CD4-positive, alpha-beta T cell (primary cell): Measurements from ENCODE around the gene PWWP2B. TPM values are rescaled to one million over a fixed set of nuclear protein-coding genes. Genes with fewer than 3 reads are reported as not detected.

ENCODE experiments used
- ATAC-seq: fragments of 200-7000 bp; cut with Tn5 transposase; one replicate; pipeline ENCODE4 v1.10.0; 2022; ENCODE audit warnings: mild to moderate bottlenecking; ENCODE audit not compliant: poor library complexity
- CTCF ChIA-PET: fragments of 350-600 bp; sonication (Branson Sonifier 250); formaldehyde crosslinking; loops from one replicate; lab custom pipeline; 2021; ENCODE audit warnings: antibody characterized with exemption, inconsistent platforms; lab: Charles Lee
- POLR2A ChIA-PET: fragments of 350-600 bp; sonication (Branson Sonifier 250); formaldehyde crosslinking; loops from one replicate; lab custom pipeline; 2021; ENCODE audit warnings: antibody characterized with exemption, inconsistent platforms; lab: Charles Lee
- DNase-seq, 14 experiments: peaks; one replicate each; pipeline ENCODE4 v3.0.0-alpha.2; 2013 to 2020; ENCODE audit warnings: mixed read lengths in 2 of 14
- H3K27ac ChIP-seq, 2 donors: one replicate each; pipeline versions ENCODE4 v1.5.1 to v1.7.0; 2013; ENCODE audit warnings: low read length in 2 of 2, low read depth in 1 of 2, mild to moderate bottlenecking in 1 of 2
- H3K27me3 ChIP-seq, 2 experiments: 1 replicate in 1 of 2; 2 replicates in 1 of 2; pipeline versions ENCODE4 v1.6.1 to v1.7.0; 2013; ENCODE audit warnings: low read length in 2 of 2, control low read depth in 1 of 2, mild to moderate bottlenecking in 1 of 2, moderate library complexity in 1 of 2; ENCODE audit not compliant: insufficient read depth in 2 of 2, control insufficient read depth in 1 of 2
- H3K36me3 ChIP-seq: one replicate; pipeline ENCODE4 v1.6.1; 2013; ENCODE audit warnings: low read length, control low read depth; ENCODE audit not compliant: insufficient read depth
- H3K4me1 ChIP-seq: one replicate; pipeline ENCODE4 v1.6.1; 2013; ENCODE audit warnings: low read length, control low read depth; ENCODE audit not compliant: insufficient read depth
- H3K4me3 ChIP-seq: one replicate; pipeline ENCODE4 v1.5.1; 2013; ENCODE audit warnings: mild to moderate bottlenecking, low read length, moderate library complexity
- H3K9me3 ChIP-seq, 2 experiments: 1 replicate in 1 of 2; 2 replicates in 1 of 2; pipeline versions ENCODE4 v1.6.1 to v1.7.0; 2013; ENCODE audit warnings: low read length in 2 of 2, mild to moderate bottlenecking in 2 of 2, control low read depth in 1 of 2, moderate library complexity in 1 of 2; ENCODE audit not compliant: control insufficient read depth in 1 of 2, insufficient read depth in 1 of 2
- H3K27ac Mint-ChIP-seq: one replicate; pipeline ENCODE4 v1.8.0; 2020; ENCODE audit warnings: mixed read lengths
- H3K27me3 Mint-ChIP-seq: one replicate; pipeline ENCODE4 v1.8.0; 2021; ENCODE audit warnings: mixed read lengths
- H3K36me3 Mint-ChIP-seq: one replicate; pipeline ENCODE4 v1.8.0; 2021; ENCODE audit warnings: low read depth, mixed read lengths
- H3K4me1 Mint-ChIP-seq: one replicate; pipeline ENCODE4 v1.8.0; 2021; ENCODE audit warnings: low read depth, mixed read lengths
- H3K4me3 Mint-ChIP-seq: one replicate; pipeline ENCODE4 v1.8.0; 2020; ENCODE audit warnings: mild to moderate bottlenecking, mixed read lengths
- H3K9me3 Mint-ChIP-seq: one replicate; pipeline ENCODE4 v1.8.0; 2020; ENCODE audit warnings: mixed read lengths
- CTCF ChIP-seq: fragments of 200-600 bp; IDR thresholded peaks from one replicate; pipeline ENCODE4 v1.8.0; 2022; ENCODE audit warnings: antibody characterized with exemption, mild to moderate bottlenecking
- intact Hi-C, 2 experiments: fragments of 100-400 bp; cut with DNase I in 1 of 2; cut with micrococcal nuclease in 1 of 2; formaldehyde crosslinking; loops; one replicate each; pipeline versions ENCODE4 v1.15.1 to v1.9.0; 2023 to 2025; cut with DNase I, micrococcal nuclease
- total RNA-seq, 174 experiments: library from RNA in 2 of 174; stranded (reverse) in 2 of 174; gene quantifications; one replicate each; pipeline ENCODE4 v1.2.3 and lab custom pipeline; 2021 to 2026

PWWP2B gene
- total RNA-seq, 2 experiments from 2014 or later = 19.2 to 19.6 TPM

- no peak overlapping the region for H3K4me3 ChIP-seq
- Mint-ChIP-seq H3K9me3 (no peaks in the 10 kb centered on the region), H3K4me1 (peaks cover 16% of the 10 kb centered on the region), H3K27ac (no peak overlapping the region), H3K36me3 (peaks cover 13% of the 10 kb centered on the region), H3K4me3 (no peak overlapping the region), H3K27me3 (no peaks in the 10 kb centered on the region)
- intact Hi-C loops = no loop called here
- H3K27ac ChIP-seq = no peak overlapping the region
- peaks cover 8% of the 10 kb centered on the region for H3K36me3 ChIP-seq
- ChIA-PET CTCF (no interaction called here), POLR2A (no interaction called here)
- H3K9me3 ChIP-seq = no peaks in the 10 kb centered on the region
- ATAC-seq (no peak), DNase-seq (no peak)
- peaks cover 22% of the 10 kb centered on the region for H3K4me1 ChIP-seq
- no peaks in the 10 kb centered on the region for H3K27me3 ChIP-seq
- no peak for TF ChIP-seq CTCF
Measured at GRCh38 chr10:132406750-132407149, 9.8 kb downstream of the PWWP2B start.

- Histone ChIP-seq H3K36me3 (peaks cover 8% of the 10 kb centered on the region), H3K27ac (no peak overlapping the region), H3K9me3 (no peaks in the 10 kb centered on the region), H3K4me1 (peaks cover 21% of the 10 kb centered on the region), H3K27me3 (no peaks in the 10 kb centered on the region), H3K4me3 (no peak overlapping the region)
- H3K4me3 Mint-ChIP-seq = no peak overlapping the region
- H3K27ac Mint-ChIP-seq = no peak overlapping the region
- H3K4me1 Mint-ChIP-seq = peaks cover 16% of the 10 kb centered on the region
- TF ChIP-seq CTCF = no peak
- ATAC-seq (no peak), DNase-seq (no peak)
- no peaks in the 10 kb centered on the region for H3K9me3 Mint-ChIP-seq
- CTCF ChIA-PET = no interaction called here
- intact Hi-C loops = no loop called here
- POLR2A ChIA-PET = no interaction called here
- no peaks in the 10 kb centered on the region for H3K27me3 Mint-ChIP-seq
- H3K36me3 Mint-ChIP-seq = peaks cover 13% of the 10 kb centered on the region
Measured at GRCh38 chr10:132407243-132407746, 10.3 kb downstream of the PWWP2B start.

GRCh38 chr10:132407846-132408278 lies 10.9 kb downstream of the PWWP2B start:
- Mint-ChIP-seq H3K27me3 (no peaks in the 10 kb centered on the region), H3K4me3 (peak overlapping the region; percentile 11), H3K27ac (no peak overlapping the region), H3K9me3 (no peaks in the 10 kb centered on the region), H3K4me1 (peaks cover 16% of the 10 kb centered on the region), H3K36me3 (peaks cover 13% of the 10 kb centered on the region)
- Histone ChIP-seq H3K27ac (no peak overlapping the region), H3K4me1 (peaks cover 21% of the 10 kb centered on the region), H3K4me3 (no peak overlapping the region), H3K9me3 (no peaks in the 10 kb centered on the region), H3K36me3 (peaks cover 10% of the 10 kb centered on the region), H3K27me3 (no peaks in the 10 kb centered on the region)
- peak; percentile 18 for ATAC-seq
- no peak for TF ChIP-seq CTCF
- ChIA-PET POLR2A (no interaction called here), CTCF (no interaction called here)
- no peak for DNase-seq
- intact Hi-C loops = no loop called here
